Keratinocyte (primary cell): ENCODE data around the gene PLCD1.

Source experiments
- CTCF ChIP-seq, 3 experiments: IDR thresholded peaks in 1 of 3; conservative IDR thresholded peaks in 1 of 3; optimal IDR thresholded peaks in 1 of 3; 2 replicates in 2 of 3; 3 replicates in 1 of 3; pipeline versions ENCODE3 to v1.5.1; 2011; ENCODE audit warnings: low read length in 3 of 3, mild to moderate bottlenecking in 3 of 3, moderate library complexity in 2 of 3, control low read depth in 1 of 3, inconsistent platforms in 1 of 3; ENCODE audit not compliant: insufficient read depth in 2 of 3; ENCODE audit errors: extremely low read depth in 1 of 3
- EZH2 ChIP-seq: IDR thresholded peaks from one replicate; pipeline ENCODE4 v1.6.1; 2012; ENCODE audit warnings: inconsistent platforms, mild to moderate bottlenecking, low read length, moderate library complexity

- TF ChIP-seq CTCF (optimal IDR thresholded peaks at IDR 0.05 in 1 of 3, IDR thresholded peaks at IDR 0.05 in 1 of 3, conservative IDR thresholded peaks at IDR 0.05 in 1 of 3; ENCODE audit: extremely low read depth in 1 of 3, insufficient read depth in 2 of 3, low read length in 3 of 3) (no peak), EZH2 (no peak)
These were observed 37.6 kb downstream of the PLCD1 start for GRCh38 chr3:37991823-37992222.
